Sigmoid colon (tissue), 4 donors: Measurements from ENCODE around the gene EPGN.

ENCODE experiments used
- CTCF ChIP-seq, 4 experiments: fragments of 450-650 bp in 3 of 4; fragments of 200-600 bp in 1 of 4; IDR thresholded peaks; one replicate each; pipeline ENCODE4 v1.5.1; 2016 to 2019; ENCODE audit warnings: antibody characterized with exemption in 4 of 4, mild to moderate bottlenecking in 3 of 4, moderate library complexity in 2 of 4
- EP300 ChIP-seq, 4 donors: sonication (generic); formaldehyde crosslinking; IDR thresholded peaks; one replicate each; pipeline ENCODE4 v1.6.1; 2017; ENCODE audit warnings: antibody characterized with exemption in 4 of 4

GRCh38 chr4:74344031-74344430 lies 35.8 kb downstream of the EPGN start:
- TF ChIP-seq CTCF (IDR thresholded peaks at IDR 0.05) (no peak), EP300 (IDR thresholded peaks at IDR 0.05) (no peak)
